ENCODE results near the gene PRKCH. TPM values are rescaled to one million over a fixed set of nuclear protein-coding genes. Genes with fewer than 3 reads are reported as not detected.

Gene PRKCH
- total RNA-seq, 2 donors from 2014 or later, result 24.6 to 73.6 TPM

GRCh38 chr14:61539631-61540030 is 218.3 kb downstream of the PRKCH start:
- no peak for ATAC-seq (ENCODE audit: insufficient number of reproducible peaks, low FRiP score, low read depth)
- Histone ChIP-seq H3K9me3 (no peaks in the 10 kb centered on the region), H3K4me3 (no peak overlapping the region), H3K4me1 (ENCODE audit: control insufficient read depth in 1 of 2, low read depth in 2 of 2) (peaks cover 20 to 34% of the 10 kb centered on the region in 2 donors), H3K27ac (no peak overlapping the region), H3K27me3 (replicated peaks; ENCODE audit: insufficient read depth) (no peaks in the 10 kb centered on the region), H3K36me3 (no peaks in the 10 kb centered on the region)
- no peak for DNase-seq (ENCODE audit: low spot score)
- no peak for TF ChIP-seq CTCF (IDR thresholded peaks at IDR 0.05)

GRCh38 chr14:61540931-61541330 is 219.6 kb downstream of the PRKCH start:
- Histone ChIP-seq H3K27me3 (replicated peaks; ENCODE audit: insufficient read depth) (no peaks in the 10 kb centered on the region), H3K9me3 (no peaks in the 10 kb centered on the region), H3K36me3 (no peaks in the 10 kb centered on the region), H3K4me1 (ENCODE audit: control insufficient read depth in 1 of 2, low read depth in 2 of 2) (peaks cover 27 to 47% of the 10 kb centered on the region in 2 donors), H3K27ac (no peak overlapping the region), H3K4me3 (no peak overlapping the region)
- no peak for ATAC-seq (ENCODE audit: insufficient number of reproducible peaks, low FRiP score, low read depth)
- no peak for DNase-seq (ENCODE audit: low spot score)
- no peak for TF ChIP-seq CTCF (IDR thresholded peaks at IDR 0.05)

- Histone ChIP-seq H3K36me3 (no peaks in the 10 kb centered on the region), H3K27ac (peak overlapping the region; percentile 75 to 87), H3K4me1 (ENCODE audit: control insufficient read depth in 1 of 2, low read depth in 2 of 2) (peaks cover 27 to 58% of the 10 kb centered on the region in 2 donors), H3K9me3 (no peaks in the 10 kb centered on the region), H3K4me3 (no peak overlapping the region), H3K27me3 (replicated peaks; ENCODE audit: insufficient read depth) (no peaks in the 10 kb centered on the region)
- DNase-seq (ENCODE audit: low spot score) (no peak), ATAC-seq (ENCODE audit: insufficient number of reproducible peaks, low FRiP score, low read depth) (peak; percentile 53)
- TF ChIP-seq CTCF (IDR thresholded peaks at IDR 0.05), result no peak
These were observed 221.7 kb downstream of the PRKCH start for GRCh38 chr14:61542848-61543790.

- H3K27ac ChIP-seq, result peak overlapping the region; percentile 75 to 87
- no peaks in the 10 kb centered on the region for H3K9me3 ChIP-seq
- no peaks in the 10 kb centered on the region for H3K27me3 ChIP-seq (replicated peaks; ENCODE audit: insufficient read depth)
- no peak for ATAC-seq (ENCODE audit: insufficient number of reproducible peaks, low FRiP score, low read depth)
- peaks cover 27 to 61% of the 10 kb centered on the region in 2 donors for H3K4me1 ChIP-seq (ENCODE audit: control insufficient read depth in 1 of 2, low read depth in 2 of 2)
- H3K4me3 ChIP-seq, result no peak overlapping the region
- no peaks in the 10 kb centered on the region for H3K36me3 ChIP-seq
- no peak for TF ChIP-seq CTCF (IDR thresholded peaks at IDR 0.05)
- DNase-seq (ENCODE audit: low spot score), result no peak
These were observed 222.6 kb downstream of the PRKCH start for GRCh38 chr14:61543946-61544345.

GRCh38 chr14:61544448-61545330 is 223.3 kb downstream of the PRKCH start:
- H3K27me3 ChIP-seq (replicated peaks; ENCODE audit: insufficient read depth), result no peaks in the 10 kb centered on the region
- peak overlapping the region; percentile 75 to 87 for H3K27ac ChIP-seq
- TF ChIP-seq CTCF (IDR thresholded peaks at IDR 0.05), result no peak
- H3K9me3 ChIP-seq, result no peaks in the 10 kb centered on the region
- H3K36me3 ChIP-seq, result no peaks in the 10 kb centered on the region
- H3K4me3 ChIP-seq, result no peak overlapping the region
- ATAC-seq (ENCODE audit: insufficient number of reproducible peaks, low FRiP score, low read depth), result peak; percentile 23
- peaks cover 27 to 61% of the 10 kb centered on the region in 2 donors for H3K4me1 ChIP-seq (ENCODE audit: control insufficient read depth in 1 of 2, low read depth in 2 of 2)
- no peak for DNase-seq (ENCODE audit: low spot score)

All from thoracic aorta (tissue), 2 donors.